Measurements from ENCODE around the gene PER1.
"Not testable (repeated sequence)": the region's sequence is repeated elsewhere in the genome, so short reads cannot be mapped to it uniquely, and the experiment has no call there.

The PER1 gene

GRCh38 chr17:8118769-8119580, 33.2 kb downstream of the PER1 start:
- peak; percentile 87 for DNase-seq

- peak; percentile 51 for DNase-seq
Observed at GRCh38 chr17:8117980-8118768, 34.0 kb downstream of the PER1 start, which contains the start of gene ALOXE3. ALOXE3 (minus strand) TSS chr17:8118514; CDS start chr17:8117990, 524 bp downstream.

- no peak for DNase-seq
Observed at GRCh38 chr17:8117367-8117979, 34.7 kb downstream of the PER1 start.

GRCh38 chr17:8116776-8117175, 35.4 kb downstream of the PER1 start:
- DNase-seq: no peak

- DNase-seq: no peak
Observed at GRCh38 chr17:8110907-8111306, 41.3 kb downstream of the PER1 start.

GRCh38 chr17:8110456-8110804, 41.8 kb downstream of the PER1 start:
- DNase-seq: no peak

- no peak for DNase-seq
Observed at GRCh38 chr17:8109661-8110455, 42.3 kb downstream of the PER1 start.

GRCh38 chr17:8108972-8109660, 43.1 kb downstream of the PER1 start:
- no peak for DNase-seq

GRCh38 chr17:8106980-8107379, 45.2 kb downstream of the PER1 start:
- not testable (repeated sequence) for DNase-seq

- no peak for DNase-seq
Observed at GRCh38 chr17:8105957-8106398, 46.2 kb downstream of the PER1 start.

- DNase-seq: no peak
Observed at GRCh38 chr17:8104911-8105310, 47.3 kb downstream of the PER1 start.

GRCh38 chr17:8103549-8103948, 48.7 kb downstream of the PER1 start:
- no peak for DNase-seq

- DNase-seq: no peak
Observed at GRCh38 chr17:8101721-8102120, 50.5 kb downstream of the PER1 start.

- no peak for DNase-seq
Observed at GRCh38 chr17:8100763-8101162, 51.4 kb downstream of the PER1 start.

GRCh38 chr17:8100111-8100510, 52.1 kb downstream of the PER1 start:
- DNase-seq: no peak

- no peak for DNase-seq
Observed at GRCh38 chr17:8096541-8096940, 55.7 kb downstream of the PER1 start.

GRCh38 chr17:8095361-8095760, 56.8 kb downstream of the PER1 start:
- DNase-seq: no peak

- DNase-seq: no peak
Observed at GRCh38 chr17:8091033-8091687, 61.0 kb downstream of the PER1 start.
